NCI-H2107 treated with DMSO at 0.1 percent for 48 hours (cell line): ENCODE results near the gene TEX14.
"Not testable (repeated sequence)": the region's sequence is repeated elsewhere in the genome, so short reads cannot be mapped to it uniquely, and the experiment has no call there.

Experiments
- DNase-seq: peaks from one replicate; lab custom pipeline; 2025; ENCODE audit not compliant: unreplicated experiment; lab: John Stamatoyannopoulos, UW

Gene TEX14

DNA sequence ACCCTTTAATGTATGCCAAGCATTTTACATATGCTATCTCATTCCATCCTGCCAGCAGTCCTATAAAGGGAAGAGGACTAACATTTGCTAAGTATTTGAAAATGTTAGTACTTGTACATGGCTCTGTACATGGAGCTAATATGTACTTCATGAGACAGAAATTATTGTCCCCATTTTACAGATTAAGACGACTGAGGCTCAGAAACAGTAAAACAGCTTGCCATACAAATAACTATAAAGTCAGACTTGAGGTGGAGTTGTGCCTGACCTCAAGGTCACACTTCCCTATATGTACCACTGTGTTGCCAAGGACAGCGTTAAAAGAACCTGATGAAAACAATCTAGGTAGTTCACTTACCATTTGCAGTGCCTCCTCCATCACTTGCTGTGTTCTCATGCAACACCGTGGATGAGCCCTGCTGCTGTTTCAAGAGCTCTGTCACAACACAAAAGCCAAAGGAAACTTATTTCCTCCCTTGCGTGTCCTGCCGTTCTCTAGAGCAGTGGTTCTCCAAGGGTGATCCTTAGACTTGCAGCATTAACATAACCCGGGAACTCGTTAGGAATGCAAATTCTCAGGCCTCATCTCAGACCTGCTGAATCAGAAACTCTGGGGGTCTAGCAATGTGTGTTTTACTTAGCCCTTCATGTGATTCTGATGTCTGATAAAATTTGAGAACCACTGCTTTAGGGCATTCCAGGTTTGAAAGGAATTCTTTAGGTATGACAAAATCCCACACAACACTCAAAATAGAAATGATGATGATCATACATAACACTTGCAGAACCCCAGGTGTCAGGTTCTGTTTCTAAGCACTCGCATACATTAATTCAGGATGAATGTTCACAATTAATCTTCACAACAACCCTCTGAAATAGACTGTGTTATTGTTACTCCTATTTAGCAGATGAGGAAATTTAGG lies 126.2 kb downstream of the TEX14 start:
- no peak for DNase-seq

DNA sequence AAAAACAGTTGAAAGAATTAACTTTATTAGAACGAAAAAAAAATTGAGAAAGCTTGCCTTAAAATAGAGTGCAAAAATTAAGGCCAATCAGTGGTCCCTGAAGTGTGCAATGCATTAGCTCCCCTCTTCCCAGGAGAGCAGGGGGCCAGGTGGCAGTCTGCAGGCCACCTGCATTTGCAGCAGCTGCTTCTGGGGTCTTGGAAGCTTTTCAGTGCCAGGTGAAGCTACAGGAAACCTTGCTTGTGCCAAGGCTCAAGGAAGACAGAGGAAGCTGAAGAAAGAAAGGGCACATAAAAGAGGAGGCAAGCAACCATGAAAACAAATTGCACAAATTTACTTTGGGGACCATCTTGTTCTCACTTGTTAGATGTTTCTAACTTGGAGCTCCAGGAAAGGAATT lies 126.9 kb downstream of the TEX14 start:
- no peak for DNase-seq

DNA sequence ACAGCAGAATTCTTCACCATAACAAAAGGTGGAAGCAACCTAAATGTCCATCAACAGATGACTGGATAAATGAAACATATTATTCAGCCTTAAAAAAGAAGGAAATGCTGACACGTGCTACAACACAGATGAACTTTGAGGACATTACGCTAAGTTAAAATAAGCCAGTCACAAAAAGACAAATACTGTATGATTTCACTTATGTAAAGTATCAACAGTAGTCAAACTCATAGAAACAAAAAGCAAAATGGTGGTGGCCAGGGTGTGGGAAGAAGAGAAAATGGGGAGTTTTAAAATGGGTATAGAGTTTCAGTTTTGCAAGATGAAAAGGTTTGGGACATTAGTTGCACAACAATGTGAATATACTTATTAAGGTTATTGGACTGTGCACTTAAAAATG lies 127.6 kb downstream of the TEX14 start:
- no peak for DNase-seq

DNA sequence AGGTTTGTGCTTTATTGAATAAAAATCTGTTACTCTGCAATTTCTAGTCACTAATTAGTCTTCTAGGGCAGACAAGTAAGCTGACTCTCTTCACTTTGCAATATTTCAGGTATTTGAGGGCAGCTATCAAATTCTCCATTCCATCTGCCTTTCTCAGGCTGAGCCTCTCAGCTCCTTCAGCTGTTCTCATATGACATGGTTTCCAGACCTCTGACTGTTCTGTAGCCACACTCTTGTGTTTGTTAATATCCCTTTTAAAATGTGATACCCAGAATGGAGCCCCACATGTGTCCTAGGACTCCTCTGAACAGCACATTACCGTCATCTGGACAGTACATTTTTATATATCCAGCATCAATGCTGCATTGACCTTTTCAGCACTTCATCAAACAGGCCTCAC lies 131.3 kb downstream of the TEX14 start:
- peak; percentile 57 for DNase-seq

DNA sequence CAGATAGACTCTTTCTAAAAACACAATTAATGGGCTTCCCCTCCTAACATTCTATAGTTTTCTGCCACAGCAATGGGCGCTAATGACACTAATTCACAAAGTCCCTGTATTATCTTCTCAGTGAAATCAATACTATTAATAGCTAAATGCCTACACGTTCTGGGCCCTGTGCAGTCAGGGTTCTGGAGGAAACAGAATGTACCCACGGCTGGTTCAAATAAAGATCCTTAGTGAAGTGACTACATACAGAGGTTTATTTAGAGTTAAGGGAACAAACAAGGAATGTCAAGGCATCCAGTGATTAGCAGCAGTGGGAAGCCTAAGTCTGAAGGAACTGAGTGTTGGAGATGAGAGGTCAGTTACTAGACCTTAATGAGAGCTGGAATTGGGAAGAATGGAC lies 133.9 kb downstream of the TEX14 start:
- DNase-seq, result no peak

DNA sequence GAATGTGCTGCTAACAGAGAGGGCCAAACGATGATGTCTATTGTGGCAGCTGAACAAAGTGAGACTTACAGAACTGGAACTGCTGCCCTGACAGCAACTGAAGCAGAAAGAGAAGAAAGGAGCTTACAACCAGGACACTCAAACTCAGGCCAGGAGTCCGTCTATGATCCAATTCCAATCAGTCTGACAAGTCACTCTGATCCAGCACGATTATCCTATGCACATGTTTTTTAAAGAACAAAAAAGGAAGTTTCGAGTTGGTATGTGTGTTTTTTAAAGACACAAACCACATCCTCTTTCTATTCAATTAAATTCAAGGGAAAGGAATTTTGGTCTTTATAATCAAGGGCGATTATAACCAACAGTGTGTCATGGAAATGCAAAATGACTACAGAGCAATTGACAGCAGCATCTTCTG lies 135.0 kb downstream of the TEX14 start:
- DNase-seq, result no peak

DNA sequence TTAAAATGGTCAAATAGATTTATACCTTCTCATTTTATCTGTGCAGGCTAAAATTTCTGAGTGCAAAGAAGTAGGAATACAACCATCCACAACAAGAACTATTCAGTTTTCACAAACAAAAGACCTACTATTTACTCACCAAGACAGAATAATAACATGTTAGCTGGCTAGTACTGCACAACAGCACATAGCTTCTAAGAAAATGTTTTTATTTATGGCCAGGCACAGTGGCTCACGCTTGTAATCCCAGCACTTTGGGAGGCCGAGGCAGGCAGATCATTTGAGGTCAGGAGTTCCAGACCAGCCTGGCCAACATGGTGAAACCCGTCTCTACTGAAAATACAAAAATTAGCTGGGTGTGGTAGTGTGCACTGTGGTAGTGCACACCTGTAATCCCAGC lies 136.7 kb downstream of the TEX14 start:
- not testable (repeated sequence) for DNase-seq

DNA sequence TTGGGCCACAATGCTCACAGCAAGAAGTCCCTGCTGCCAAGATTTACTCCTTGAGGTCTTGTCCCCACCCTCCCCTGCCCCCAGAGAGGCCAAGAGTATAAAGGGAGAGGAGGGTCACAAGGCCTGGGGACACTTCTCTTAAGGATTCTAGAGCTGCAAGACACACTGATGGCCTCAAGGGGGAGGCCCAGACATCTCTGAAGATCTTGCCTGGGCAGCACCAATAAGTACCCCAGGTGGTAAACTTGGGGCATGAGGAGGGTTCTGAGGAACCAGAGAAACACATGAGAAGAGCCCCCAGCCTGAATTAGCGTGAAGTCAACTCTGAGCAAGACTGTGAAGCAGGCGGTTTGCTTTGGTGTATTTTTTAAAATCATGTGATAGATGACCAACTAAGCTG lies 150.6 kb downstream of the TEX14 start:
- DNase-seq, result no peak

DNA sequence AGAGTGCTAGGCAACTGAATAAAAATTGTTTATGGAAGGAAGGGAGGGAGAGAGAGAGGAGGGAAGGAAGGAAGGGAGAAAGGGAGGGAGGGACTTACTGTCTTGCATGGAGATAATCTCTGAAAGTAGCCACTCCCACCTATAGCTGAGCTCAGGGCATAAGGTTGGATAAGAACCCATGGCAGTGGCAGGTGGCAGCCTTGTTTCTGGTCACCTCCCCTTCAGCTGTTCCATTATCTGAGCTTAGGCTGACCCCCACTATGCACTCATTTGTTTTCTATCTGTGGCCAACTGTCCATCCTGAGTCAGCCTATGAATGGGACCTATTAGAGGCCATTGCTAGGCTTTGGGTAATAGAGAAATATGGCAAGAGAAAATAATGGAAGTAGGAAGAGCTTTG lies 152.1 kb downstream of the TEX14 start:
- DNase-seq, result no peak

DNA sequence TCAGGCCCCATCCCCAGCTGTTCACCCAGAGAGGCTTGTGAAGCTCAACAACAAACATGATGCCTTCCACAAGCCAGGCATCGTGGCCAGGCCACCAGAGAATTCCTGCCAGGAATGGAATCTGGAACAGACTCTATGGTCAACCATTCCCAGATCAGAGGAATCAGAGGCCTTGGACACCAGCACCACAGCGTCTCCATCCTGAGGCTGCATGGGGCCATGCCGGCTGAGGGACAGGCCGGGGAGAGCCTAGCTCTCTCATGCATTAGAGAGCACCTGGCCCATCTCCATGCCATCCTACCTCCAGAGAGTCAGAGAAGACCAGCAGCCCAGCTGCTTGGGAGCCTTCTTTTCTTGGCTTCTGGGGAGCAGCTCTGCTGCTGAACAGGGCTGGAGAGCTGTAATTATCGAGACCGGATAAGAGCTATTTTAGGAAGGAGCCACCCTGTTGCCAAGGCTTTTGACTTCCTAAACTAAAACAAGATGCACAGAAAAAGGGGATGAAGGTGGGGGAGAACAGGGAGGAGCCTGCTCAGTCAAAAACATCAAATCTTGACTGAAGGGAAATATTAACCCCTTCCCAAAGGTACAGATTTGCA lies 152.9 kb downstream of the TEX14 start:
- no peak for DNase-seq

DNA sequence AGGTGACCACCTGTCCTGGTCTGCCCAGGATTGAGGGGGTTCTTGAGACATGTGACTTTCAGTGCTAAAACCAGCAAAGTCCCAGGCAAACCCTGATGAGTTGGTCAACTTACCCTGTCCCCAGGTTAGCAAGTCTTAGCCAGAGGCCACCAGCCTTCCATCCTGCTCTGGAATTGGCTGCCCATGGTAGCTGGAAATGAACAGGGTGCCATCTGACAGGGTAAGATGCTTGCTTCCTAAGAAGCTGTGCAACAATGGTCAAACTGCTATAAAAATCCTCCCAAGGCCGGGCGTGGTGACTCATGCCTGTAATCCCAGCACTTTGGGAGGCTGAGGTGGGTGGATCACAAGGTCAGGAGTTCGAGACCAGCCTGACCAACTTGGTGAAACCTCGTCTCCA lies 154.6 kb downstream of the TEX14 start:
- no peak for DNase-seq

DNA sequence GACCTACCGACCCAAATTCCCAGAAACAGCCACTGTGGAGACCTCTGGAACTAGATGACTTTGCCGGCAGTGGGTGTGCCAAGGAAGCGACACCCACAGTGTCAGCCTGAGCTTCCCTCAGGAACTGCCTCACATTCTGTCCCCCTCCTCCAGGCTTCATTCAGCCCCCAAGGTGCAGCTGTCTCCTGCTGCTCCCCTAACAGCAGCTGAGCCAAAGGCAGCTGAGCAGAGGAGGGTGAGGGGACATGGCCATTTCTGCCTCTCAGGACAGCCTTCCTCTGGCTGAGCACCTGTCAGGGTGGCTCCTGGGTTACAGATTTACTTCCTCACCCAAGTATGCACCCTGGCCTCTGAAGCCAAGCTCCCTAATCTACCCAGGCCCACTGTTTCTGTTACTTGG lies 155.3 kb downstream of the TEX14 start:
- no peak for DNase-seq

DNA sequence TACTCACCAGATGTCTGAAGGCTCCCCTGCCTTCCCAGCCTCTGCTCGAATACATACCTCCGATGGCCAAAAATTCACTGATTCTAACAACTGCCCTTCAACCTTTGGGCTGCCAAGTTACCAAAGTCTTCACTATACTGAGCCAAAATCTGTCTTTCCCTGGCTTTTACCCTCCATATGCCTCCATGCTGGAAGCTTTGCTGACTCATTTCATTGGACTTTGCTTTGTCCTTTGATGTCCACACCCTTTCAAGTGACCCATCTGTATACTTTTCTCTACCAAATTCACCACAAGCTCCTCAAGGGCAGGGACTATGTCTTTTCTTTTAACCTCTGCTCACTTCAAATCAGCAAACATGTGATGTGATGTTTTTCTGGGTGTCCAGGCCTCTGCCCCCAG lies 156.4 kb downstream of the TEX14 start:
- no peak for DNase-seq

DNA sequence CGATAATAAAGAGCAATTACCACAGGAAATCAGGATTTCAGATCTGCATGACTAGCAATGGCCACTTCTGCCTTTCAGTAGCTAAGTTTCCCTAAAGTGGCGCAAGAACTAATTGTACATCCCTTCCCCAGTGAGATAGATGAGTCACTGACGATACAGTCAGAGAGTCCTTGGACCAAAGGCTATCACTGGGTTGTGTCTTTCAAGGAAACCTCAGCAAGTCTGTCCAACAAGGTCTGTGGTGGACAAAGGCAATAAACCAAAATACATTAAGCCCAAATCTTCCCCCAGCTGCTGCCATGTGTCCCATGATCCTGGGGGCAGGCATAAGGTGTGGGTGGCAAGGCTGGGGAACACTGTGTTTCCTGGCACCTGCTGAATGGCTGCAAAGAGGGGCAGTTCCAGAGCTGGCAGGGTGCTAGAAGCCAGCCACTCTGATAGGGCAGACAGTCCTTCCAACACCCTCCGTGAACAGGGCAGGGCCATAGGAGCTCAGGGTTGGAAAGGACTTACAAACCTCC lies 156.9 kb downstream of the TEX14 start:
- no peak for DNase-seq

DNA sequence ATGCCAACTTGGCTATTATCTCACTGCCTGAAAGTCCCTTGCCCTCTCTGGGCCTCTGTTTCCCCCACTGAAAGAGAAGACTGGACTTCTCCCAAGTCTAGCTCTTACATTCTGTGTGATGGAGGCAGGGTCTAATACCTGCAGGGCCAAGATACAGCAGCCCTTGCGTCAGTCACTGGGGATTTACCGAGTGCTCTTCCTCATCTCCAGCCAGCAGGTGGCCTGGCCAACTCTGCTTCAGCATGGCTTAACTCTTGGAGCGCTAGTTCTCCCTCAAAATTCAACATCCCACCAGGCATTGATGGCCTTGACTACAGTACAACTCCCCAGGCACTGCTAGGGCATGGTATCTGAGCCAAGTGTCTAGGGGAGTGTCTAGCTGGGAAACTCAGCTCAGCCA lies 157.5 kb downstream of the TEX14 start:
- DNase-seq, result no peak

DNA sequence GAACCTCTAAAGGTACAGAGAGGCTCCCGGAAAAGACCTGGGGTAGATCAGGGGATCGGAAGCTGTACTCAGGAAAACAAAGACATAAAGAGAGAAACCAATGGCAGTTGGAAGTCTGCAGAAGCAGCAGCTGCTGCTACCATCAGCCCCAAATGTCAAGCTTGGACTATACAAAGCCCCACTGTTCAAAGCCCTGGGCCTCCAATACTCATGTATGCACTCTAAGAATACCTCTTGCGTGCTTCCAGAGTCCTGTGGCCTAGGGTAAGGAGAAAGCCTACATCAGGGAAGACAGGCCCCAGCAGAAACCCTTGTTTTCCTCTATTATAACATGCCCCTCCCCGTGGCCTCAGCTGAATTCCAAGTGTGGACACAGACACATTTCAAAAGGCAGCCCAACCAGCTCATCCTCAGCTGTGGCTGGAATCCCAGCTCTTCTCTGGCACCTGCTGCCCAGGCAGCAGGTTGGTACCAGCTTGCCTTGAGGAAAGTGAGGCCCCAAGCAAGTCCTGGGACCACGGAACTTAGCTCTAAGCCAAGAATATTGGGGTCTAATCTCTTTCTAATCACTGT lies 158.1 kb downstream of the TEX14 start:
- DNase-seq, result no peak

DNA sequence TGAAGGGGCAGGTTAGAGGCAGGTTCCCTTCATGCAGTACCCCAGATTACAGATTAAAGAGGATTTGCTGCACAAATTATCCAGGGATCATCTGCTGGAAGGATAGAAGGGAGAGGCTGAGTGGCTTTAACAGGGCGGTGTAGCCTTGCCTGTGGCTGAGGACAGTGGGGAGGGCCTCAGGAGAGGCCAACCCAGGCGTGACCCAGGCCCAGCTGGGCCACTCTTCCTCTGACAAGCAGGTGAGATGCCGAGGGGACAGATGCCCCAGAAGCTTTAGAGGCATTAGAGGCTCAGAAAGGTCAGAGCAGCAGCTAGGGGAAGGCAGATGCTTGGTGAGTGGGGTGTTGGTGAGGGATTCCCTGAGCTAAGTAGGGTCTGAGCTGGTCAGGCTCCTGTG lies 159.3 kb downstream of the TEX14 start:
- no peak for DNase-seq

DNA sequence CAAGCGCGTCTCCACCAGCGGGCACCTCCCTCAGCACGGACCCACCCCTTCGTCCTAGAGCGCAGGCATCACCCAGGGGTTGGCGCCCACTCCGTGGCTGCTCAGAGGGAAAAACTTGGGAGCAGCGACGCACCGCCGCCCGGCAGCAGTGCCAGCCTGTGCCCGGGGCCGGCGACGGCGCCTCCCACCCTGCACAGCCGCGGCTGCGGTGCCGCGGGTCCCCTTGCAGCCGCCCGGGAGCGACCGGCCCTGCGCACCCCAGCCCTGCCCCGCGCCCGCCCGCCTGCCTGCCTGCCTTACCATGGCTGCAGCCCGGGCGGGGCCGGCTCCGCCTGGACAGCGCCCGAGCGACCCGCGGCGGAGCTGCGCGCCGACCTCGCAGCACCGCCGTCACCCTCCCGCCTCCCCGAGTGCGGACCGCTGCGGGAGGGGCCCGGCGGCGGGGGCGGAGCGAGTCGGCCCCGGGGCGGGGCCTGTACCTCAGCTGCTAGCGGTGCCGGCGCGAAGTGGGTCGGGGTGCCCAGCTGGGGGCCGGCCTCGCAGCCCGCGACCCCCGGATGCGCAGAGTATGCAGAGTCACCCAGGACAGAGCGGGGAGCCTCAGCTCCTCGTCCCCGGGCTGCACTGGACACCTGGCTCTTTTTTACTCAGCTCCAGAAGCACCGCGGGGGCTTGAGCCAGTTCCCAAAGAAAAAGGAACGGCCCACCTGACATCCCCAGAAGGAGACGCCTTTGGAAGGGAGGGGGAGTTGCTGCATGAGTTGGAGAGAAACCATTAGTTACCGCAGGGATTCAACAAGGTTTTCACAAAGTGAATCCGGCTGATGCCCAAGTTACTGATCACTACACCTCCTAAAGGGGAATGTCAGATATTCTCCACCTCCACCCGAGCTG lies 159.9 kb downstream of the TEX14 start:
- DNase-seq, result no peak

DNA sequence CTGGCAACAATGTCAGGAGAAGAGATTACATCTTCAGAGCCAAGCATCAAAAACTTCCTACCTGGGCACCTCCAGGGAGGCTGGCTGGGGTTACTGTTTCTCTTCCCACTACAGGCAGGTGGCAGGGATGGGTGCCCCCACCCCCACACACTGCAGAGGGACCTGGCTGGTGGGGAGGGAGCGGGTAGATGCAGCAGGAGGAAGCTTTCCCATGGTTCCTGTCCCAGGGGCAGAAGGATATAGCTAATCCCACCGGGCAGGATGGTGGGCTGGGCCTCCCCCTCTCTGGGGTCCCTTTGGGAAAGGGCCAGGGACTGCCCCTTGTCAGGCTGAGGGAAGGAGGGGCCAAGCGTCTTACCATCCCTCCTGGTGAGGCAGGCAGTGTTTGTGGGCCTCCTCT lies 160.7 kb downstream of the TEX14 start:
- no peak for DNase-seq

DNA sequence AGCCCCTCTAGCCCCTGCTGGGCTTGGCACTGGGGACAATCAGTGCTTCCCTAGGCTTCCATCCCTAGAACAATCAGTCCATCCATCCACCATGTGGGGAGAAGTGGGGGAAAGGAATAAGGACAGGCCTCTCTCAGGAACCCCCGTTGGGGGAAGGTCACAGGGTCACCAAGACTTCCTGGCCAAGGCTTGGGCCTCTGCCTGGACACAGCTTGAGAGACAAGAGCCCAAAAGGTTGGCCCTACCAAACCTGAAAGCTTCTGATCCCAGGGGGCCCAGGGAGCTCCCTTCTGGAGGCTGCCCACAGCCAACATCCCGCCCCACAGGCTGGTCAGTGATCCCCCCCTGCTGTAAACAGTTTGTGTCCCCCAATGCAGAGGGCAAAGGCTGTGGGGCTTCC lies 161.2 kb downstream of the TEX14 start:
- DNase-seq, result no peak

DNA sequence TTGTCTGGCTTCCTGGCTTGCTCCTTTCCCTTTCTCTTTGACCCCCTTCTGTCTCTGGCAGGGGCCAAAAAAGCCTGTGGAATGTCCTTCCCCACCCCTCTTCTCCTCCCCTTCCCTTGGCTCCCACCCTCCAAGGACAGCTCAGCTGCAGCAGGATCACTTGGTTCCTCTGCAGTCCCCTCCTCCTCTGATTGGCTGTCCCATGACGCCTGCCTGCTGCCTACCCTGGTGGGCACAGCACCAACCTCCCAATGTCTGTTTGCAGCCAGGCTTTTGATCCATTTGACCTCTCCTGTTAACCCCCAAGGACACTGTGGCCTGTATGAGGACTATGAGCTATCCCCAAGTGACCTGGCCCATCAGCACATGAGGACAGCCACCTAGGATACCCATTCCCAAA lies 162.6 kb downstream of the TEX14 start:
- DNase-seq, result no peak
